AG04449 (cell line): ENCODE results near the gene CTNNA3.
"Not testable (repeated sequence)": the region's sequence is repeated elsewhere in the genome, so short reads cannot be mapped to it uniquely, and the experiment has no call there.

Experiments used
- CTCF ChIA-PET: fragments of 350-600 bp; formaldehyde crosslinking; extraction: SDS; loops from one replicate; lab custom pipeline; 2021; ENCODE audit warnings: antibody characterized with exemption; lab: Yijun Ruan, JAX
- POLR2A ChIA-PET: fragments of 400-600, 350-600 bp; formaldehyde crosslinking; extraction: SDS; loops from one replicate; lab custom pipeline; 2020; ENCODE audit warnings: antibody characterized with exemption, inconsistent platforms; lab: Yijun Ruan, JAX
- DNase-seq: peaks from one replicate; pipeline ENCODE4 v3.0.0-alpha.2; 2010; ENCODE audit warnings: low read depth, low spot score
- H3K4me3 ChIP-seq: 2 replicates; pipeline ENCODE4 v1.5.1; 2011; ENCODE audit warnings: low read depth, mild to moderate bottlenecking, control low read depth, low read length
- CTCF ChIP-seq: IDR thresholded peaks from one replicate; pipeline ENCODE4 v1.5.1; 2011; ENCODE audit warnings: mild to moderate bottlenecking, moderate library complexity, low read length, control low read depth, inconsistent platforms; ENCODE audit not compliant: insufficient read depth; ENCODE audit errors: missing control alignments

Gene CTNNA3

GRCh38 chr10:66349076-66349475, 1346.9 kb downstream of the CTNNA3 start:
- no peak for DNase-seq
- TF ChIP-seq CTCF, result no peak
- POLR2A ChIA-PET, result no interaction called here
- H3K4me3 ChIP-seq, result no peak overlapping the region
- CTCF ChIA-PET, result no interaction called here

GRCh38 chr10:66337211-66337610, 1358.8 kb downstream of the CTNNA3 start:
- POLR2A ChIA-PET, result no interaction called here
- H3K4me3 ChIP-seq, result no peak overlapping the region
- TF ChIP-seq CTCF, result no peak
- DNase-seq, result no peak
- CTCF ChIA-PET, result no interaction called here

GRCh38 chr10:66336791-66337190, 1359.2 kb downstream of the CTNNA3 start:
- no peak overlapping the region for H3K4me3 ChIP-seq
- no peak for DNase-seq
- ChIA-PET POLR2A (no interaction called here), CTCF (no interaction called here)
- TF ChIP-seq CTCF, result no peak

- H3K4me3 ChIP-seq, DNase-seq, CTCF ChIA-PET, POLR2A ChIA-PET: not testable (repeated sequence)
Observed at GRCh38 chr10:66335753-66336152, 1360.2 kb downstream of the CTNNA3 start.

DNA sequence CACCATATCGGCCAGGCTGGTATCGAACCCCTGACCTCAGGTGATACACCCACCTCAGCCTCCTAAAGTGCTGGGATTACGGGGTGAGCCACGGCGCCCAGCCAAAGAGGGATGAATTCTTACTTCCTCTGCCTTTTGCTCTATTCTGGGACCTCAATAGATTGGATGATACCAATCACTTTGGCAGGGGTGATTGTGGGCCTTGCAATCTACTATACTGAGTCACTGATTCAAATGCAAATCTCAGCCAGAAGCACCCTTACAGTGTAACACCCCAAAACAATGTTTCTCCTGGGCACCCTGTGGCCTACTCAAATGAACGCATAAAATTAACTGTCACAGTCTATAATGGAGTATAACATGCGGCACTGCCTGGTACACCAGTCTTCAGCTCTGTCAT, 1366.8 kb downstream of the CTNNA3 start:
- H3K4me3 ChIP-seq, result no peak overlapping the region
- TF ChIP-seq CTCF, result no peak
- no peak for DNase-seq
- ChIA-PET CTCF (no interaction called here), POLR2A (no interaction called here)

GRCh38 chr10:66326876-66327275, 1369.1 kb downstream of the CTNNA3 start:
- POLR2A ChIA-PET, result no interaction called here
- TF ChIP-seq CTCF, result no peak
- CTCF ChIA-PET, result no interaction called here
- H3K4me3 ChIP-seq, result no peak overlapping the region
- DNase-seq, result no peak

DNA sequence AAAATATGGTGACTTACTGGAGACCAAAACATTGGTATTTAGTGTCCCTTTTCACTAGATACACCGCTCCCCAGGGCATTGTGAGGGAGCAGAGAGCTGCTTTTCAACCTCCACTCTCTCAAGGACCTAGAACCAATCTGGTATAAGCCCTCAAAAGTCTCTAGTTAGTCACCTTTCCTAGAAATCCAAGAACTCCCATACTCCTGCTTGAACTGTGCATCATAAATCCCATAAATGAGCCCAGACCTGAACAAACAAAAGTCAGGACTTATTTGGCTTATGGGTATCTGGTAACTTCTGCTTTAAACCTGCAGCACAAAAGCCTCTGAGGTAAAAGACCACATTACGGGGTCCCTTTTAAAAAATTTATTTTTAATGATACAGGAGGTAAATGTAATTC, 1373.2 kb downstream of the CTNNA3 start:
- ChIA-PET CTCF (no interaction called here), POLR2A (no interaction called here)
- no peak for TF ChIP-seq CTCF
- no peak for DNase-seq
- no peak overlapping the region for H3K4me3 ChIP-seq
